K562 (cell line): ENCODE data around the gene ADAT1.

ENCODE experiments used
- ERF ChIP-seq: fragments of 450-650 bp; formaldehyde crosslinking; IDR thresholded peaks from 2 replicates; pipeline ENCODE4 v1.4.0; 2020; ENCODE audit warnings: mild to moderate bottlenecking, mixed read lengths
- ETV6 ChIP-seq, 3 experiments: fragments of 150-350 bp in 1 of 3; sonication (generic) in 1 of 3; formaldehyde crosslinking in 1 of 3; IDR thresholded peaks; 2 replicates each; pipeline versions ENCODE4 v1.6.1 to v1.8.0; 2014 to 2022; ENCODE audit warnings: borderline replicate concordance in 2 of 3, low read depth in 2 of 3, antibody characterized with exemption in 1 of 3, low read length in 1 of 3, mild to moderate bottlenecking in 1 of 3, missing genetic modification reagents in 1 of 3
- RFX5 ChIP-seq: IDR thresholded peaks from 2 replicates; pipeline ENCODE4 v1.6.1; 2011; ENCODE audit warnings: low read depth, mild to moderate bottlenecking, improper control_type of control experiment, low read length
- SMAD3 ChIP-seq: fragments of 450-650 bp; formaldehyde crosslinking; conservative IDR thresholded peaks from 2 replicates; pipeline ENCODE4 v1.4.0; 2020; ENCODE audit warnings: mild to moderate bottlenecking
- SP1 ChIP-seq: sonication (generic); formaldehyde crosslinking; IDR thresholded peaks from 2 replicates; pipeline ENCODE4 v1.8.1; 2022; ENCODE audit warnings: mild to moderate bottlenecking, missing genetic modification reagents
- TAF9B ChIP-seq: fragments of 450-650 bp; IDR thresholded peaks from 2 replicates; pipeline ENCODE4 v1.6.1; 2018; ENCODE audit warnings: mild to moderate bottlenecking; ENCODE audit not compliant: partially characterized antibody
- TCF7 ChIP-seq: sonication (generic); IDR thresholded peaks from 2 replicates; pipeline ENCODE4 v1.6.1; 2016; ENCODE audit warnings: antibody characterized with exemption, borderline replicate concordance
- TEAD4 ChIP-seq, 2 experiments: sonication (generic) in 1 of 2; formaldehyde crosslinking in 1 of 2; IDR thresholded peaks; 2 replicates each; pipeline versions ENCODE4 v1.6.1 to v1.8.0; 2012 to 2022; ENCODE audit warnings: borderline replicate concordance in 1 of 2, inconsistent platforms in 1 of 2, low read length in 1 of 2, mild to moderate bottlenecking in 1 of 2, missing genetic modification reagents in 1 of 2
- ZNF3 ChIP-seq: fragments of 250-450 bp; sonication (Bioruptor Pico); IDR thresholded peaks from 2 replicates; pipeline ENCODE4 v1.5.0; 2021; ENCODE audit warnings: mild to moderate bottlenecking, moderate library complexity
- ZNF707 ChIP-seq: fragments of 250-450 bp; sonication (Bioruptor Pico); conservative IDR thresholded peaks from 2 replicates; pipeline ENCODE4 v1.8.0; 2022; ENCODE audit warnings: inconsistent platforms, mild to moderate bottlenecking, moderate library complexity
- TF ChIP-seq, protein P1 (sequence below), 2 experiments: fragments of 450-650 bp; formaldehyde crosslinking in 1 of 2; IDR thresholded peaks; 2 replicates each; pipeline versions ENCODE4 v1.4.0 to v1.6.1; 2014 to 2020; ENCODE audit warnings: mild to moderate bottlenecking in 2 of 2, borderline replicate concordance in 1 of 2, low read depth in 1 of 2
- TF ChIP-seq, protein P2 (sequence below): fragments of 250-450 bp; sonication (Bioruptor Pico); IDR thresholded peaks from 2 replicates; pipeline ENCODE4 v1.8.0; 2021; ENCODE audit warnings: borderline replicate concordance, mild to moderate bottlenecking, moderate library complexity; ENCODE audit not compliant: poor library complexity, severe bottlenecking

DNA sequence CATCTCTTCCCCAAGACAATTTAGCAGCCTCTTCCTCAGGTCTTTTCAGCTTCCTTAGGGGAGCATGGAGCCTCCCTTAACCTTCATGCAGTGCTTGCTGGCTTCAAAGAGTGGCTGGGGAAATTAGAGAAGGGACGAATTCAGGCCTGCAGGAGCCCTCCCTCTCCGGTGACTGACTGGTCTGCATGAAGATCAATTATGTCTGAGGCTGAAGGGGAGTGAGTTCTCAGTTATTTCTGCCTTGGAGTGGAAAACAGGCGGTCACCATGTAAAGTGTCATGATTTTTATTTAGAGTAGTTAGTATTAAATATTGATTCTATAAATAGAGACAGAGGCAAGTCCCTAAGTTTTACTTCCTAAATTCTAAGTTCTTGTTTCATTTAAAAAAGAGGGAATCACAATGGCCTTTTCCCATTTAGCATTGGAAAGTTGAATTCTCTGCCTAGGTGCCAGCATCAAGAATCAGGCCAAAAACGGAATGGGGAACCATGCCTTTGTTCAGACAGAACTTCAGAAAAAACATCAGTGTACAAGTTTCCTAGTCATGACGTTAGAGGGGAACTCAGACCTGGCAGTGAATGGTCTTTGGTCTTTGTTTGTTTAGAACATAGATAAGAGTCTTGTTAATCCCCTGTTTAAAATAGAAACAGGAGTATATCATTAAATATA is 52.5 kb downstream of the ADAT1 start:
- TF ChIP-seq ZNF707: no peak
- TF ChIP-seq ERF (CRISPR knock-in tag): no peak
- no peak for TF ChIP-seq ETV6 (IDR thresholded peaks at IDR 0.05; ENCODE audit: borderline replicate concordance in 1 of 2, low read depth in 2 of 2, low read length in 1 of 2)
- no peak for TF ChIP-seq ETV6 (CRISPR knock-in tag; IDR thresholded peaks at IDR 0.05; ENCODE audit: borderline replicate concordance)
- TF ChIP-seq, protein P1, sequence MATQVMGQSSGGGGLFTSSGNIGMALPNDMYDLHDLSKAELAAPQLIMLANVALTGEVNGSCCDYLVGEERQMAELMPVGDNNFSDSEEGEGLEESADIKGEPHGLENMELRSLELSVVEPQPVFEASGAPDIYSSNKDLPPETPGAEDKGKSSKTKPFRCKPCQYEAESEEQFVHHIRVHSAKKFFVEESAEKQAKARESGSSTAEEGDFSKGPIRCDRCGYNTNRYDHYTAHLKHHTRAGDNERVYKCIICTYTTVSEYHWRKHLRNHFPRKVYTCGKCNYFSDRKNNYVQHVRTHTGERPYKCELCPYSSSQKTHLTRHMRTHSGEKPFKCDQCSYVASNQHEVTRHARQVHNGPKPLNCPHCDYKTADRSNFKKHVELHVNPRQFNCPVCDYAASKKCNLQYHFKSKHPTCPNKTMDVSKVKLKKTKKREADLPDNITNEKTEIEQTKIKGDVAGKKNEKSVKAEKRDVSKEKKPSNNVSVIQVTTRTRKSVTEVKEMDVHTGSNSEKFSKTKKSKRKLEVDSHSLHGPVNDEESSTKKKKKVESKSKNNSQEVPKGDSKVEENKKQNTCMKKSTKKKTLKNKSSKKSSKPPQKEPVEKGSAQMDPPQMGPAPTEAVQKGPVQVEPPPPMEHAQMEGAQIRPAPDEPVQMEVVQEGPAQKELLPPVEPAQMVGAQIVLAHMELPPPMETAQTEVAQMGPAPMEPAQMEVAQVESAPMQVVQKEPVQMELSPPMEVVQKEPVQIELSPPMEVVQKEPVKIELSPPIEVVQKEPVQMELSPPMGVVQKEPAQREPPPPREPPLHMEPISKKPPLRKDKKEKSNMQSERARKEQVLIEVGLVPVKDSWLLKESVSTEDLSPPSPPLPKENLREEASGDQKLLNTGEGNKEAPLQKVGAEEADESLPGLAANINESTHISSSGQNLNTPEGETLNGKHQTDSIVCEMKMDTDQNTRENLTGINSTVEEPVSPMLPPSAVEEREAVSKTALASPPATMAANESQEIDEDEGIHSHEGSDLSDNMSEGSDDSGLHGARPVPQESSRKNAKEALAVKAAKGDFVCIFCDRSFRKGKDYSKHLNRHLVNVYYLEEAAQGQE (IDR thresholded peaks at IDR 0.05; ENCODE audit: borderline replicate concordance): no peak
- TF ChIP-seq, protein P1 (CRISPR knock-in tag; IDR thresholded peaks at IDR 0.05; ENCODE audit: low read depth): no peak
- TF ChIP-seq TAF9B: no peak
- TF ChIP-seq SP1: no peak
- TF ChIP-seq TCF7: no peak
- no peak for TF ChIP-seq TEAD4 (IDR thresholded peaks at IDR 0.05; ENCODE audit: low read length)
- no peak for TF ChIP-seq TEAD4 (CRISPR knock-in tag; IDR thresholded peaks at IDR 0.05; ENCODE audit: borderline replicate concordance)
- TF ChIP-seq, protein P2, sequence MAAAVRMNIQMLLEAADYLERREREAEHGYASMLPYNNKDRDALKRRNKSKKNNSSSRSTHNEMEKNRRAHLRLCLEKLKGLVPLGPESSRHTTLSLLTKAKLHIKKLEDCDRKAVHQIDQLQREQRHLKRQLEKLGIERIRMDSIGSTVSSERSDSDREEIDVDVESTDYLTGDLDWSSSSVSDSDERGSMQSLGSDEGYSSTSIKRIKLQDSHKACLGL: no peak
- no peak for TF ChIP-seq RFX5
- no peak for TF ChIP-seq SMAD3 (CRISPR knock-in tag)
- TF ChIP-seq ZNF3 (CRISPR knock-in tag): no peak
